Liver (tissue), 9 donors: ENCODE data around the gene ZKSCAN7. TPM values are rescaled to one million over a fixed set of nuclear protein-coding genes. Genes with fewer than 3 reads are reported as not detected.
"Not testable (repeated sequence)": the region's sequence is repeated elsewhere in the genome, so short reads cannot be mapped to it uniquely, and the experiment has no call there.

Source experiments
- DNase-seq: peaks from one replicate; pipeline ENCODE4 v3.0.0-alpha.2; 2017; ENCODE audit warnings: low spot score
- H3K27ac ChIP-seq, 2 donors: one replicate each; pipeline ENCODE4 v1.7.0; 2013; ENCODE audit warnings: inconsistent platforms in 2 of 2, low read length in 2 of 2, control low read depth in 1 of 2, low read depth in 1 of 2, mild to moderate bottlenecking in 1 of 2
- H3K27me3 ChIP-seq, 4 donors: one replicate each; pipeline versions ENCODE4 v1.6.1 to v1.7.0; 2013; ENCODE audit warnings: low read length in 3 of 4, inconsistent platforms in 1 of 4, mild to moderate bottlenecking in 1 of 4, moderate library complexity in 1 of 4; ENCODE audit not compliant: control insufficient read depth in 4 of 4, insufficient read depth in 4 of 4
- H3K36me3 ChIP-seq, 4 donors: one replicate each; pipeline versions ENCODE4 v1.6.1 to v1.7.0; 2013; ENCODE audit warnings: low read length in 3 of 4, mild to moderate bottlenecking in 3 of 4, low read depth in 1 of 4, moderate library complexity in 1 of 4; ENCODE audit not compliant: control insufficient read depth in 4 of 4, insufficient read depth in 3 of 4
- H3K4me1 ChIP-seq, 4 donors: one replicate each; pipeline versions ENCODE4 v1.6.1 to v1.7.0; 2013; ENCODE audit warnings: low read length in 3 of 4, mild to moderate bottlenecking in 3 of 4, moderate library complexity in 1 of 4; ENCODE audit not compliant: control insufficient read depth in 4 of 4, insufficient read depth in 4 of 4
- H3K4me3 ChIP-seq, 3 donors: one replicate each; pipeline versions ENCODE4 v1.6.1 to v1.7.0; 2013; ENCODE audit warnings: low read length in 3 of 3, control low read depth in 1 of 3, low read depth in 1 of 3, mild to moderate bottlenecking in 1 of 3
- H3K9ac ChIP-seq, 2 donors: one replicate each; pipeline ENCODE4 v1.7.0; 2013; ENCODE audit warnings: low read length in 2 of 2, mild to moderate bottlenecking in 2 of 2, moderate library complexity in 2 of 2, control low read depth in 1 of 2, low read depth in 1 of 2
- H3K9me3 ChIP-seq, 4 donors: one replicate each; pipeline versions ENCODE4 v1.6.1 to v1.7.0; 2013; ENCODE audit warnings: low read length in 3 of 4; ENCODE audit not compliant: control insufficient read depth in 4 of 4
- EGR1 ChIP-seq, 2 donors: IDR thresholded peaks; 2 replicates each; pipeline ENCODE4 v1.6.1; 2016 to 2018; ENCODE audit warnings: antibody characterized with exemption in 2 of 2, low read depth in 2 of 2
- FOXA1 ChIP-seq: IDR thresholded peaks from 2 replicates; pipeline ENCODE4 v1.6.1; 2016; ENCODE audit warnings: antibody characterized with exemption
- FOXA2 ChIP-seq: IDR thresholded peaks from 2 replicates; pipeline ENCODE4 v1.6.1; 2016; ENCODE audit warnings: antibody characterized with exemption
- GABPA ChIP-seq, 2 donors: IDR thresholded peaks in 1 of 2; conservative IDR thresholded peaks in 1 of 2; 2 replicates each; pipeline ENCODE4 v1.6.1; 2016; ENCODE audit warnings: antibody characterized with exemption in 2 of 2, mild to moderate bottlenecking in 1 of 2, moderate library complexity in 1 of 2
- HNF4A ChIP-seq, 2 donors: conservative IDR thresholded peaks; 2 replicates each; pipeline ENCODE4 v1.6.1; 2016; ENCODE audit warnings: antibody characterized with exemption in 2 of 2, mild to moderate bottlenecking in 2 of 2
- HNF4G ChIP-seq: IDR thresholded peaks from 2 replicates; pipeline ENCODE4 v1.6.1; 2016; ENCODE audit warnings: antibody characterized with exemption
- JUND ChIP-seq, 2 donors: IDR thresholded peaks; 2 replicates each; pipeline ENCODE4 v1.6.1; 2016; ENCODE audit warnings: antibody characterized with exemption in 2 of 2
- NR2F2 ChIP-seq: IDR thresholded peaks from 2 replicates; pipeline ENCODE4 v1.6.1; 2016; ENCODE audit warnings: antibody characterized with exemption
- RAD21 ChIP-seq, 2 donors: IDR thresholded peaks; 2 replicates each; pipeline ENCODE4 v1.6.1; 2016; ENCODE audit warnings: antibody characterized with exemption in 2 of 2, mild to moderate bottlenecking in 2 of 2
- RXRA ChIP-seq, 2 donors: IDR thresholded peaks; 2 replicates each; pipeline ENCODE4 v1.6.1; 2017 to 2018; ENCODE audit warnings: antibody characterized with exemption in 2 of 2, mild to moderate bottlenecking in 1 of 2
- SP1 ChIP-seq: IDR thresholded peaks from 2 replicates; pipeline ENCODE4 v1.6.1; 2018; ENCODE audit warnings: antibody characterized with exemption, mild to moderate bottlenecking
- TAF1 ChIP-seq: conservative IDR thresholded peaks from 2 replicates; pipeline ENCODE4 v1.6.1; 2016; ENCODE audit warnings: antibody characterized with exemption, mild to moderate bottlenecking
- YY1 ChIP-seq: IDR thresholded peaks from 2 replicates; pipeline ENCODE4 v1.6.1; 2016; ENCODE audit warnings: antibody characterized with exemption, mild to moderate bottlenecking
- WGBS: extraction: QIAGEN DNeasy Blood & Tissue Kit; methylation state at CpG from one replicate; pipeline ENCODE4 v1.1.7; 2013; 5-methylcytosine and 5-hydroxymethylcytosine counted together
- polyA plus RNA-seq, 2 donors: library from polyadenylated mRNA; stranded (reverse) in 1 of 2; unstranded in 1 of 2; fragments of 200-250 nt in 1 of 2; fragments of >200 nt in 1 of 2; fragmentation: Nextera tagmentation in 1 of 2; extraction: Ambion mirVana in 1 of 2; gene quantifications; one replicate each; pipeline versions ENCODE4 v1.2.1 to v1.2.3, GENCODE V29; 2013 to 2015
- total RNA-seq, 2 donors: library from RNA; depleted of rRNA; stranded (reverse); fragments of >200 nt; gene quantifications; one replicate each; pipeline ENCODE4 v1.2.3, GENCODE V29; 2014
- TF ChIP-seq, protein P1 (sequence below): fragments of 150-350 bp; IDR thresholded peaks from 2 replicates; pipeline ENCODE4 v1.5.1; 2017; ENCODE audit warnings: improper control_type of control experiment, low read depth, low read length; ENCODE audit not compliant: missing input control
- TF ChIP-seq, protein P2 (sequence below): IDR thresholded peaks from 2 replicates; pipeline ENCODE4 v1.6.1; 2016; ENCODE audit warnings: antibody characterized with exemption
- TF ChIP-seq, protein P3 (sequence below): IDR thresholded peaks from 2 replicates; pipeline ENCODE4 v1.6.1; 2016; ENCODE audit warnings: antibody characterized with exemption
- TF ChIP-seq, protein P4 (sequence below): IDR thresholded peaks from 2 replicates; pipeline ENCODE4 v1.6.1; 2016; ENCODE audit warnings: antibody characterized with exemption, mild to moderate bottlenecking
- TF ChIP-seq, protein P5 (sequence below): IDR thresholded peaks from 2 replicates; pipeline ENCODE4 v1.6.1; 2016; ENCODE audit warnings: antibody characterized with exemption
- donor health status: healthy.
- donor health status: healthy.
- donor health status: healthy.
- donor health status: healthy.
- donor health status: healthy.

The ZKSCAN7 gene
- total and polyA plus RNA-seq, 4 donors: 1.1 to 4.4 (median 2.2) TPM

DNA sequence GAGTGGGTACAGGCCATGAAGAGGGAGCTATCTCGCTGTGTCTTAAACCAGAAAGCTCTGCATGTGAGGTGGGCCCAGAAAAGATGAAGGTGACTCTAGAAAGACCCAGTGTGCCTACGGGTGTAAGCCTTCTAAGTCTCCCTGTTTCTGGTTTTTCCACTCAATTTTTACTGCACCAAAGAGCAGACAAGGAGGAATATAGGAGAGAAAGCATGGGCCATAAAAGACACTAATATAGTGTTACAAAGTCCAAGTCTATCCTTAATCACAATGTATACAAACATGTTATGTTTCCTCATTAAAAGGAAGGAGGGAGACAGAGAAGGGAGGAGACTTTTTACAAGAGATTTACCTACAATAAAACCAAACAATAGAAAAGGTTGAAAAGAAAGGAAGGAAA is 24.1 kb upstream of the ZKSCAN7 start:
- H3K4me1 ChIP-seq: no peaks in the 10 kb centered on the region
- no peak overlapping the region for H3K27ac ChIP-seq
- no peaks in the 10 kb centered on the region for H3K36me3 ChIP-seq
- no peak overlapping the region for H3K4me3 ChIP-seq
- TF ChIP-seq JUND (IDR thresholded peaks at IDR 0.05) (no peak), EGR1 (IDR thresholded peaks at IDR 0.05; ENCODE audit: low read depth in 2 of 2) (no peak), YY1 (no peak), RXRA (IDR thresholded peaks at IDR 0.05) (no peak), FOXA1 (no peak), TAF1 (no peak), HNF4G (no peak), FOXA2 (no peak), SP1 (no peak), HNF4A (conservative IDR thresholded peaks at IDR 0.05) (no peak), NR2F2 (no peak), GABPA (IDR thresholded peaks at IDR 0.05 in 1 of 2, conservative IDR thresholded peaks at IDR 0.05 in 1 of 2) (no peak), RAD21 (IDR thresholded peaks at IDR 0.05) (no peak)
- TF ChIP-seq, protein P1, sequence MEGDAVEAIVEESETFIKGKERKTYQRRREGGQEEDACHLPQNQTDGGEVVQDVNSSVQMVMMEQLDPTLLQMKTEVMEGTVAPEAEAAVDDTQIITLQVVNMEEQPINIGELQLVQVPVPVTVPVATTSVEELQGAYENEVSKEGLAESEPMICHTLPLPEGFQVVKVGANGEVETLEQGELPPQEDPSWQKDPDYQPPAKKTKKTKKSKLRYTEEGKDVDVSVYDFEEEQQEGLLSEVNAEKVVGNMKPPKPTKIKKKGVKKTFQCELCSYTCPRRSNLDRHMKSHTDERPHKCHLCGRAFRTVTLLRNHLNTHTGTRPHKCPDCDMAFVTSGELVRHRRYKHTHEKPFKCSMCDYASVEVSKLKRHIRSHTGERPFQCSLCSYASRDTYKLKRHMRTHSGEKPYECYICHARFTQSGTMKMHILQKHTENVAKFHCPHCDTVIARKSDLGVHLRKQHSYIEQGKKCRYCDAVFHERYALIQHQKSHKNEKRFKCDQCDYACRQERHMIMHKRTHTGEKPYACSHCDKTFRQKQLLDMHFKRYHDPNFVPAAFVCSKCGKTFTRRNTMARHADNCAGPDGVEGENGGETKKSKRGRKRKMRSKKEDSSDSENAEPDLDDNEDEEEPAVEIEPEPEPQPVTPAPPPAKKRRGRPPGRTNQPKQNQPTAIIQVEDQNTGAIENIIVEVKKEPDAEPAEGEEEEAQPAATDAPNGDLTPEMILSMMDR: no peak
- TF ChIP-seq, protein P2, sequence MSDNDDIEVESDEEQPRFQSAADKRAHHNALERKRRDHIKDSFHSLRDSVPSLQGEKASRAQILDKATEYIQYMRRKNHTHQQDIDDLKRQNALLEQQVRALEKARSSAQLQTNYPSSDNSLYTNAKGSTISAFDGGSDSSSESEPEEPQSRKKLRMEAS: no peak
- TF ChIP-seq, protein P3, sequence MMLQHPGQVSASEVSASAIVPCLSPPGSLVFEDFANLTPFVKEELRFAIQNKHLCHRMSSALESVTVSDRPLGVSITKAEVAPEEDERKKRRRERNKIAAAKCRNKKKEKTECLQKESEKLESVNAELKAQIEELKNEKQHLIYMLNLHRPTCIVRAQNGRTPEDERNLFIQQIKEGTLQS: no peak
- TF ChIP-seq, protein P4, sequence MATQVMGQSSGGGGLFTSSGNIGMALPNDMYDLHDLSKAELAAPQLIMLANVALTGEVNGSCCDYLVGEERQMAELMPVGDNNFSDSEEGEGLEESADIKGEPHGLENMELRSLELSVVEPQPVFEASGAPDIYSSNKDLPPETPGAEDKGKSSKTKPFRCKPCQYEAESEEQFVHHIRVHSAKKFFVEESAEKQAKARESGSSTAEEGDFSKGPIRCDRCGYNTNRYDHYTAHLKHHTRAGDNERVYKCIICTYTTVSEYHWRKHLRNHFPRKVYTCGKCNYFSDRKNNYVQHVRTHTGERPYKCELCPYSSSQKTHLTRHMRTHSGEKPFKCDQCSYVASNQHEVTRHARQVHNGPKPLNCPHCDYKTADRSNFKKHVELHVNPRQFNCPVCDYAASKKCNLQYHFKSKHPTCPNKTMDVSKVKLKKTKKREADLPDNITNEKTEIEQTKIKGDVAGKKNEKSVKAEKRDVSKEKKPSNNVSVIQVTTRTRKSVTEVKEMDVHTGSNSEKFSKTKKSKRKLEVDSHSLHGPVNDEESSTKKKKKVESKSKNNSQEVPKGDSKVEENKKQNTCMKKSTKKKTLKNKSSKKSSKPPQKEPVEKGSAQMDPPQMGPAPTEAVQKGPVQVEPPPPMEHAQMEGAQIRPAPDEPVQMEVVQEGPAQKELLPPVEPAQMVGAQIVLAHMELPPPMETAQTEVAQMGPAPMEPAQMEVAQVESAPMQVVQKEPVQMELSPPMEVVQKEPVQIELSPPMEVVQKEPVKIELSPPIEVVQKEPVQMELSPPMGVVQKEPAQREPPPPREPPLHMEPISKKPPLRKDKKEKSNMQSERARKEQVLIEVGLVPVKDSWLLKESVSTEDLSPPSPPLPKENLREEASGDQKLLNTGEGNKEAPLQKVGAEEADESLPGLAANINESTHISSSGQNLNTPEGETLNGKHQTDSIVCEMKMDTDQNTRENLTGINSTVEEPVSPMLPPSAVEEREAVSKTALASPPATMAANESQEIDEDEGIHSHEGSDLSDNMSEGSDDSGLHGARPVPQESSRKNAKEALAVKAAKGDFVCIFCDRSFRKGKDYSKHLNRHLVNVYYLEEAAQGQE: no peak
- TF ChIP-seq, protein P5, sequence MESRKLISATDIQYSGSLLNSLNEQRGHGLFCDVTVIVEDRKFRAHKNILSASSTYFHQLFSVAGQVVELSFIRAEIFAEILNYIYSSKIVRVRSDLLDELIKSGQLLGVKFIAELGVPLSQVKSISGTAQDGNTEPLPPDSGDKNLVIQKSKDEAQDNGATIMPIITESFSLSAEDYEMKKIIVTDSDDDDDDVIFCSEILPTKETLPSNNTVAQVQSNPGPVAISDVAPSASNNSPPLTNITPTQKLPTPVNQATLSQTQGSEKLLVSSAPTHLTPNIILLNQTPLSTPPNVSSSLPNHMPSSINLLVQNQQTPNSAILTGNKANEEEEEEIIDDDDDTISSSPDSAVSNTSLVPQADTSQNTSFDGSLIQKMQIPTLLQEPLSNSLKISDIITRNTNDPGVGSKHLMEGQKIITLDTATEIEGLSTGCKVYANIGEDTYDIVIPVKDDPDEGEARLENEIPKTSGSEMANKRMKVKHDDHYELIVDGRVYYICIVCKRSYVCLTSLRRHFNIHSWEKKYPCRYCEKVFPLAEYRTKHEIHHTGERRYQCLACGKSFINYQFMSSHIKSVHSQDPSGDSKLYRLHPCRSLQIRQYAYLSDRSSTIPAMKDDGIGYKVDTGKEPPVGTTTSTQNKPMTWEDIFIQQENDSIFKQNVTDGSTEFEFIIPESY: no peak
- no peaks in the 10 kb centered on the region for H3K27me3 ChIP-seq
- H3K9ac ChIP-seq: no peak overlapping the region
- DNase-seq: no peak
- H3K9me3 ChIP-seq: peaks cover 0 to 2% (median 0%) of the 10 kb centered on the region in 4 donors
- 60% methylated on average over 2 of the region's 2 CpGs for WGBS

DNA sequence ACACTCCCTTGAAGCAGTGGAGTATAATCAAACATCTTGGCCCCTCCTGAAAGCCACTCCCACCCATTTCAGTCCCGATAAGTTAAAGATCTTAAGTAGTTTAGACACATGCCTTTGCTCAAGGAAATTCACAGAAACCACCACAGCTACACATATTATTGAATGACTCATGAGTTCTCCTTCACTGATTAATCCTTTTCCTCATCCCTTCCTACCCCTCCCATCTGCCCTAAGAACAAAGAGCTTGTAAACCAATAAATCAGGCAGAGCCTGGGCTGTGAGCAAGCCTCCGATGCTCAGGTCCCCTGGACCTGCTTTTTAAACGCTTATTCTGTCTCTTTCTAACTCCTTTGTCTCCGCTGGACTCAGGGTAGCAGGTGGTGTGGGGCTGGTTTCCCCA is 20.3 kb upstream of the ZKSCAN7 start:
- DNase-seq, H3K27me3 ChIP-seq, H3K9ac ChIP-seq, H3K4me3 ChIP-seq, H3K4me1 ChIP-seq, H3K27ac ChIP-seq, H3K36me3 ChIP-seq, H3K9me3 ChIP-seq: not testable (repeated sequence)
- WGBS: 35% methylated on average over 4 of the region's 4 CpGs
